GM18508 (cell line): Measurements from ENCODE around the gene SH2D2A.
"Not testable (repeated sequence)": the region's sequence is repeated elsewhere in the genome, so short reads cannot be mapped to it uniquely, and the experiment has no call there.

Source experiments
- ATAC-seq: cut with Tn5 transposase; IDR thresholded peaks from one replicate; pipeline ENCODE4 v1.9.1; 2021; ENCODE audit warnings: moderate number of reproducible peaks; ENCODE audit not compliant: insufficient read depth, unreplicated experiment

SH2D2A gene

GRCh38 chr1:156776942-156777341 lies 39.7 kb downstream of the SH2D2A start:
- ATAC-seq = no peak

GRCh38 chr1:156775799-156776198 lies 40.8 kb downstream of the SH2D2A start:
- no peak for ATAC-seq

GRCh38 chr1:156773607-156774006 lies 43.0 kb downstream of the SH2D2A start:
- ATAC-seq = no peak

GRCh38 chr1:156772728-156773497 lies 43.7 kb downstream of the SH2D2A start:
- no peak for ATAC-seq

GRCh38 chr1:156772222-156772621 lies 44.4 kb downstream of the SH2D2A start:
- ATAC-seq = no peak

GRCh38 chr1:156768610-156769295 lies 47.9 kb downstream of the SH2D2A start:
- no peak for ATAC-seq

- no peak for ATAC-seq
Measured at GRCh38 chr1:156767879-156768604, 48.6 kb downstream of the SH2D2A start.

- peak; percentile 58 for ATAC-seq
Measured at GRCh38 chr1:156767101-156767878, 49.4 kb downstream of the SH2D2A start, which contains the start of gene PRCC. TSS of gene PRCC (plus strand) at chr1:156767535. CDS start at chr1:156767772, 237 bp downstream.

- peak; percentile 2 for ATAC-seq
Measured at GRCh38 chr1:156766298-156767100, 50.1 kb downstream of the SH2D2A start.

- no peak for ATAC-seq
Measured at GRCh38 chr1:156765666-156766065, 51.0 kb downstream of the SH2D2A start.

GRCh38 chr1:156765136-156765535 lies 51.5 kb downstream of the SH2D2A start:
- ATAC-seq = not testable (repeated sequence)

- ATAC-seq = no peak
Measured at GRCh38 chr1:156760796-156761104, 55.9 kb downstream of the SH2D2A start.

- ATAC-seq = no peak
Measured at GRCh38 chr1:156760092-156760795, 56.4 kb downstream of the SH2D2A start.

GRCh38 chr1:156757572-156758253 lies 58.9 kb downstream of the SH2D2A start:
- not testable (repeated sequence) for ATAC-seq

- no peak for ATAC-seq
Measured at GRCh38 chr1:156756355-156756754, 60.3 kb downstream of the SH2D2A start.
